Mesendoderm (in vitro differentiated cells): ENCODE results near the gene PTPRD.
"Not testable (repeated sequence)": the region's sequence is repeated elsewhere in the genome, so short reads cannot be mapped to it uniquely, and the experiment has no call there.

Experiments
- DNase-seq: peaks from one replicate; pipeline ENCODE4 v3.0.0; 2013
- H2AK5ac ChIP-seq: 2 replicates; pipeline ENCODE4 v1.6.1; 2013; ENCODE audit warnings: low read length, inconsistent platforms
- H2BK120ac ChIP-seq: 2 replicates; pipeline ENCODE4 v1.6.1; 2013; ENCODE audit warnings: low read depth, mild to moderate bottlenecking, low read length, moderate library complexity, mixed read lengths
- H2BK15ac ChIP-seq: replicated peaks from 2 replicates; pipeline ENCODE4 v1.6.1; 2013; ENCODE audit warnings: low read depth, mild to moderate bottlenecking, moderate library complexity
- H2BK5ac ChIP-seq: 2 replicates; pipeline ENCODE4 v1.6.1; 2013; ENCODE audit warnings: low read length, inconsistent platforms
- H3K18ac ChIP-seq: 2 replicates; pipeline ENCODE4 v1.6.1; 2013; ENCODE audit warnings: mild to moderate bottlenecking, low read length, mixed read lengths
- H3K23ac ChIP-seq: one replicate; pipeline ENCODE4 v1.6.1; 2013; ENCODE audit warnings: low read length
- H3K27ac ChIP-seq: 2 replicates; pipeline ENCODE4 v1.5.1; 2013; ENCODE audit warnings: low read depth, mild to moderate bottlenecking, inconsistent platforms, low read length, moderate library complexity
- H3K27me3 ChIP-seq: 2 replicates; pipeline ENCODE4 v1.6.1; 2013; ENCODE audit warnings: low read length, control low read depth, mild to moderate bottlenecking, inconsistent platforms; ENCODE audit not compliant: insufficient read depth, poor library complexity
- H3K36me3 ChIP-seq: 2 replicates; pipeline ENCODE4 v1.6.1; 2013; ENCODE audit warnings: low read length, inconsistent platforms; ENCODE audit not compliant: control insufficient read depth, insufficient read depth
- H3K4ac ChIP-seq: one replicate; pipeline ENCODE4 v1.6.1; 2013; ENCODE audit warnings: low read depth, mild to moderate bottlenecking, low read length, moderate library complexity
- H3K4me1 ChIP-seq: 2 replicates; pipeline ENCODE4 v1.6.1; 2013; ENCODE audit warnings: low read depth, low read length, inconsistent platforms; ENCODE audit not compliant: control insufficient read depth
- H3K4me2 ChIP-seq: 2 replicates; pipeline ENCODE4 v1.6.1; 2013; ENCODE audit warnings: low read length
- H3K4me3 ChIP-seq: 2 replicates; pipeline ENCODE4 v1.5.1; 2013; ENCODE audit warnings: mild to moderate bottlenecking, low read length
- H3K56ac ChIP-seq: one replicate; pipeline ENCODE4 v1.6.1; 2013; ENCODE audit warnings: low read length
- H3K79me1 ChIP-seq: 2 replicates; pipeline ENCODE4 v1.6.1; 2013; ENCODE audit warnings: low read length, inconsistent platforms
- H3K79me2 ChIP-seq: 2 replicates; pipeline ENCODE4 v1.6.1; 2013; ENCODE audit warnings: mild to moderate bottlenecking, low read length; ENCODE audit not compliant: control insufficient read depth, insufficient read depth
- H3K9ac ChIP-seq: 2 replicates; pipeline ENCODE4 v1.6.1; 2013; ENCODE audit warnings: low read length, inconsistent platforms
- H4K5ac ChIP-seq: one replicate; pipeline ENCODE4 v1.6.1; 2013; ENCODE audit warnings: low read length
- H4K8ac ChIP-seq: one replicate; pipeline ENCODE4 v1.6.1; 2013; ENCODE audit warnings: low read depth, mild to moderate bottlenecking, control low read depth, low read length, moderate library complexity
- WGBS: extraction: QIAGEN DNeasy Blood & Tissue Kit; methylation state at CpG from one replicate; pipeline ENCODE4 v1.1.7; 2013; ENCODE audit warnings: low lambda C conversion rate, missing lambda C conversion rate; ENCODE audit not compliant: insufficient coverage; ENCODE audit errors: extremely low coverage; 5-methylcytosine and 5-hydroxymethylcytosine counted together

Gene PTPRD

GRCh38 chr9:9112001-9112720, 1500.6 kb downstream of the PTPRD start:
- no peak overlapping the region for H3K56ac ChIP-seq
- no peaks in the 10 kb centered on the region for H3K4me1 ChIP-seq
- no peak overlapping the region for H2BK120ac ChIP-seq
- H3K4me3 ChIP-seq = no peak overlapping the region
- H3K18ac ChIP-seq = no peak overlapping the region
- H2BK5ac ChIP-seq = no peak overlapping the region
- H3K27ac ChIP-seq = no peak overlapping the region
- no peak overlapping the region for H4K8ac ChIP-seq
- no peak overlapping the region for H2AK5ac ChIP-seq
- H4K5ac ChIP-seq = no peak overlapping the region
- no peaks in the 10 kb centered on the region for H3K79me2 ChIP-seq
- H3K4ac ChIP-seq = no peak overlapping the region
- no peaks in the 10 kb centered on the region for H3K79me1 ChIP-seq
- no peak overlapping the region for H2BK15ac ChIP-seq
- H3K36me3 ChIP-seq = no peaks in the 10 kb centered on the region
- peak; percentile 30 for DNase-seq
- H3K23ac ChIP-seq = no peak overlapping the region
- H3K9ac ChIP-seq = no peak overlapping the region
- WGBS = no CpG with 5 or more reads among the region's 3 CpGs
- H3K4me2 ChIP-seq = no peak overlapping the region
- H3K27me3 ChIP-seq = no peaks in the 10 kb centered on the region

- no peak overlapping the region for H2BK120ac ChIP-seq
- H3K9ac ChIP-seq = no peak overlapping the region
- no peak overlapping the region for H3K18ac ChIP-seq
- H3K27ac ChIP-seq = no peak overlapping the region
- H2BK15ac ChIP-seq = no peak overlapping the region
- H3K79me2 ChIP-seq = no peaks in the 10 kb centered on the region
- no peak overlapping the region for H3K4me3 ChIP-seq
- H3K4me1 ChIP-seq = peaks cover 5% of the 10 kb centered on the region
- no peaks in the 10 kb centered on the region for H3K27me3 ChIP-seq
- no peaks in the 10 kb centered on the region for H3K79me1 ChIP-seq
- H2AK5ac ChIP-seq = no peak overlapping the region
- no peak overlapping the region for H4K8ac ChIP-seq
- H3K4me2 ChIP-seq = no peak overlapping the region
- H3K23ac ChIP-seq = no peak overlapping the region
- no peak overlapping the region for H3K56ac ChIP-seq
- no peak overlapping the region for H3K4ac ChIP-seq
- no CpG with 5 or more reads among the region's 3 CpGs for WGBS
- H3K36me3 ChIP-seq = no peaks in the 10 kb centered on the region
- no peak overlapping the region for H4K5ac ChIP-seq
- peak; percentile 72 for DNase-seq
- no peak overlapping the region for H2BK5ac ChIP-seq
Observed at GRCh38 chr9:9108641-9109040, 1504.2 kb downstream of the PTPRD start.

- H3K79me1 ChIP-seq = no peaks in the 10 kb centered on the region
- peak; percentile 96 for DNase-seq
- H3K27ac ChIP-seq = no peak overlapping the region
- H3K9ac ChIP-seq = no peak overlapping the region
- no peak overlapping the region for H2AK5ac ChIP-seq
- no peak overlapping the region for H4K8ac ChIP-seq
- H3K36me3 ChIP-seq = no peaks in the 10 kb centered on the region
- no peaks in the 10 kb centered on the region for H3K27me3 ChIP-seq
- H3K56ac ChIP-seq = no peak overlapping the region
- no peak overlapping the region for H3K4me2 ChIP-seq
- no peak overlapping the region for H4K5ac ChIP-seq
- H2BK120ac ChIP-seq = no peak overlapping the region
- peaks cover 5% of the 10 kb centered on the region for H3K4me1 ChIP-seq
- no peaks in the 10 kb centered on the region for H3K79me2 ChIP-seq
- no CpG with 5 or more reads among the region's 7 CpGs for WGBS
- H2BK5ac ChIP-seq = no peak overlapping the region
- no peak overlapping the region for H2BK15ac ChIP-seq
- H3K4ac ChIP-seq = no peak overlapping the region
- no peak overlapping the region for H3K4me3 ChIP-seq
- no peak overlapping the region for H3K18ac ChIP-seq
- H3K23ac ChIP-seq = no peak overlapping the region
Observed at GRCh38 chr9:9102295-9102694, 1510.5 kb downstream of the PTPRD start.

DNA sequence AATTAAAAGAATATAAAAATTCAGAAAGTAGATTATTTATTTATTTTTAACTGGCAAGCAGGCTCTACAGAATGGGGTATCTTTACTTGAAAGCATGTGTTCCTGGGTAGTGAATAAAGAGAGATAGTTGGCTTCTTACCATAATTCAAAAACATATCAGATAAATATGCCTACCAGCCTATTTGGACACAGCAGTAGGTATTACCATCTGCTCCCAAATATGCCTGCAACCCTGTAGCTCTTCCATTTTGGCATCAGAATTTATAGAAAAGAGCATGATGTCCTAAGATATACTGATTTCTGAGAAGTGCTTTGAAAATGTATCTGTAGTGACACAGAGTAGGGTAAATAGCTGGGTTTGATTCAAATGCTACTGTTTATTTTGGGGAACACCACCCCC, 1512.7 kb downstream of the PTPRD start:
- H3K79me1 ChIP-seq = no peaks in the 10 kb centered on the region
- no peak for DNase-seq
- no peak overlapping the region for H4K8ac ChIP-seq
- H3K36me3 ChIP-seq = no peaks in the 10 kb centered on the region
- H3K18ac ChIP-seq = no peak overlapping the region
- H3K27ac ChIP-seq = no peak overlapping the region
- no peak overlapping the region for H2AK5ac ChIP-seq
- H3K9ac ChIP-seq = no peak overlapping the region
- no peaks in the 10 kb centered on the region for H3K79me2 ChIP-seq
- H3K4ac ChIP-seq = no peak overlapping the region
- H3K23ac ChIP-seq = no peak overlapping the region
- H3K4me3 ChIP-seq = no peak overlapping the region
- H3K56ac ChIP-seq = no peak overlapping the region
- H2BK15ac ChIP-seq = no peak overlapping the region
- H3K4me1 ChIP-seq = peaks cover 5% of the 10 kb centered on the region
- no peak overlapping the region for H4K5ac ChIP-seq
- no peaks in the 10 kb centered on the region for H3K27me3 ChIP-seq
- no peak overlapping the region for H2BK120ac ChIP-seq
- no peak overlapping the region for H3K4me2 ChIP-seq
- H2BK5ac ChIP-seq = no peak overlapping the region

GRCh38 chr9:9099646-9100045, 1513.2 kb downstream of the PTPRD start:
- H3K4me1 ChIP-seq = peaks cover 3% of the 10 kb centered on the region
- H3K27me3 ChIP-seq = no peaks in the 10 kb centered on the region
- H3K79me1 ChIP-seq = no peaks in the 10 kb centered on the region
- no peaks in the 10 kb centered on the region for H3K36me3 ChIP-seq
- no CpG with 5 or more reads among the region's 3 CpGs for WGBS
- no peak overlapping the region for H2BK120ac ChIP-seq
- no peak overlapping the region for H3K4me3 ChIP-seq
- H3K4me2 ChIP-seq = no peak overlapping the region
- H3K79me2 ChIP-seq = no peaks in the 10 kb centered on the region
- peak; percentile 48 for DNase-seq
- H4K5ac ChIP-seq = no peak overlapping the region
- H2BK5ac ChIP-seq = no peak overlapping the region
- no peak overlapping the region for H2BK15ac ChIP-seq
- no peak overlapping the region for H3K27ac ChIP-seq
- no peak overlapping the region for H3K18ac ChIP-seq
- no peak overlapping the region for H2AK5ac ChIP-seq
- H3K23ac ChIP-seq = no peak overlapping the region
- H4K8ac ChIP-seq = no peak overlapping the region
- H3K56ac ChIP-seq = no peak overlapping the region
- H3K4ac ChIP-seq = no peak overlapping the region
- H3K9ac ChIP-seq = no peak overlapping the region

GRCh38 chr9:9097254-9097653, 1515.5 kb downstream of the PTPRD start:
- not testable (repeated sequence) for H4K8ac ChIP-seq

More at GRCh38 chr9:9097254-9097653, 1515.5 kb downstream of the PTPRD start:
- H3K36me3 ChIP-seq, H3K4me2 ChIP-seq, DNase-seq, H3K23ac ChIP-seq, H4K5ac ChIP-seq, H3K4me1 ChIP-seq, H3K27ac ChIP-seq, H2BK120ac ChIP-seq, H3K27me3 ChIP-seq, H3K56ac ChIP-seq, H3K18ac ChIP-seq, H3K4me3 ChIP-seq, H3K79me1 ChIP-seq, H2BK5ac ChIP-seq, H3K9ac ChIP-seq, H2AK5ac ChIP-seq, H3K79me2 ChIP-seq, H3K4ac ChIP-seq, H2BK15ac ChIP-seq: not testable (repeated sequence)
- WGBS = no CpG with 5 or more reads among the region's 6 CpGs
